Panc1 (cell line): ENCODE data around the gene PSTK. TPM values are rescaled to one million over a fixed set of nuclear protein-coding genes. Genes with fewer than 3 reads are reported as not detected.

Source experiments
- ATAC-seq: fragments of 200-7000 bp; cut with Tn5 transposase; 2 replicates; pipeline ENCODE4 v1.9.1; 2020; ENCODE audit warnings: mild to moderate bottlenecking, moderate library complexity
- BruUV-seq: library from RNA; stranded (reverse); fragments of 400-500 nt; replicated peaks from 2 replicates; lab custom pipeline; 2021; lab: Mats Ljungman, UMichigan
- CTCF ChIA-PET: fragments of 300-600 bp; sonication (Branson Sonifier 250); formaldehyde crosslinking; loops from one replicate; lab custom pipeline; 2022; ENCODE audit warnings: antibody characterized with exemption; lab: Charles Lee
- POLR2A ChIA-PET: fragments of 300-600 bp; sonication (Branson Sonifier 250); formaldehyde crosslinking; loops from one replicate; lab custom pipeline; 2022; ENCODE audit warnings: antibody characterized with exemption; lab: Charles Lee
- DNase-seq: peaks from one replicate; pipeline ENCODE4 v3.0.0-alpha.2; 2010; ENCODE audit warnings: low read depth, low spot score
- H3K27ac ChIP-seq: 2 replicates; pipeline ENCODE4 v1.5.1; 2011; ENCODE audit warnings: mild to moderate bottlenecking, low read length, inconsistent platforms
- H3K27me3 ChIP-seq: fragments of 200-500 bp; sonication (Bioruptor generic); 2 replicates; pipeline ENCODE4 v1.6.0; 2014; ENCODE audit warnings: low read length, inconsistent platforms; ENCODE audit not compliant: control insufficient read depth, insufficient read depth
- H3K36me3 ChIP-seq: fragments of 200-500 bp; sonication (Bioruptor generic); 2 replicates; pipeline ENCODE4 v1.5.1; 2014; ENCODE audit warnings: inconsistent platforms, mild to moderate bottlenecking, low read length, moderate library complexity; ENCODE audit not compliant: control insufficient read depth, insufficient read depth
- H3K4me1 ChIP-seq: 2 replicates; pipeline ENCODE4 v1.5.1; 2011; ENCODE audit warnings: inconsistent platforms, mild to moderate bottlenecking, low read length, moderate library complexity; ENCODE audit not compliant: control insufficient read depth, insufficient read depth
- H3K4me3 ChIP-seq, 2 experiments: 2 replicates each; pipeline ENCODE4 v1.5.1; 2011 to 2012; ENCODE audit warnings: low read depth in 2 of 2, low read length in 2 of 2, mild to moderate bottlenecking in 2 of 2, inconsistent platforms in 1 of 2, moderate library complexity in 1 of 2
- H3K9me3 ChIP-seq: fragments of 200-500 bp; sonication (Bioruptor generic); 2 replicates; pipeline ENCODE4 v1.5.1; 2014; ENCODE audit warnings: low read depth, mild to moderate bottlenecking, inconsistent platforms, low read length, moderate library complexity; ENCODE audit not compliant: control insufficient read depth, insufficient read depth
- CTCF ChIP-seq: fragments of 450-650 bp; IDR thresholded peaks from 2 replicates; pipeline ENCODE4 v1.5.1; 2017; ENCODE audit warnings: mild to moderate bottlenecking
- POLR2AphosphoS5 ChIP-seq: IDR thresholded peaks from 2 replicates; pipeline ENCODE4 v1.6.1; 2012; ENCODE audit warnings: mild to moderate bottlenecking, low read depth, low read length, moderate library complexity
- REST ChIP-seq, 2 experiments: IDR thresholded peaks; 2 replicates each; pipeline ENCODE4 v1.6.1; 2011 to 2012; ENCODE audit warnings: low read depth in 2 of 2, control low read depth in 1 of 2, low read length in 1 of 2, mild to moderate bottlenecking in 1 of 2, moderate library complexity in 1 of 2; ENCODE audit not compliant: insufficient read depth in 1 of 2
- SIN3A ChIP-seq: IDR thresholded peaks from 2 replicates; pipeline ENCODE4 v1.6.1; 2012; ENCODE audit warnings: low read depth, mild to moderate bottlenecking, low read length, moderate library complexity, borderline replicate concordance; ENCODE audit not compliant: insufficient read depth
- TCF7L2 ChIP-seq: IDR thresholded peaks from 2 replicates; pipeline ENCODE4 v1.6.1; 2011; ENCODE audit warnings: mild to moderate bottlenecking, low read depth, low read length, inconsistent platforms
- in situ Hi-C: cut with HindIII; loops from 2 replicates; pipeline ENCODE4 v1.10.0; 2016; ENCODE audit warnings: low sequenced_read_pairs, low pct_unique_long_range_greater_than_20kb
- intact Hi-C: fragments of 100-400 bp; cut with micrococcal nuclease; formaldehyde crosslinking; loops from one replicate; pipeline ENCODE4 v1.10.0; 2022; ENCODE audit not compliant: unreplicated experiment
- total RNA-seq: library from RNA; stranded (reverse); gene quantifications from one replicate; pipeline ENCODE4 v1.2.1, GENCODE V29; 2021; ENCODE audit not compliant: unreplicated experiment

The PSTK gene
- total RNA-seq, 1 experiment from 2014 or later: 15.8 TPM

GRCh38 chr10:122988501-122988900, 8.3 kb downstream of the PSTK start:
- DNase-seq (no peak), ATAC-seq (no peak)
- BruUV-seq: no TSS peak
- H3K27ac ChIP-seq: no peak overlapping the region
- no peaks in the 10 kb centered on the region for H3K9me3 ChIP-seq
- ChIA-PET CTCF (no interaction called here), POLR2A (no interaction called here)
- H3K27me3 ChIP-seq: no peaks in the 10 kb centered on the region
- H3K4me1 ChIP-seq: no peaks in the 10 kb centered on the region
- no peak for TF ChIP-seq REST (IDR thresholded peaks at IDR 0.05; ENCODE audit: insufficient read depth in 1 of 2, low read depth in 2 of 2, low read length in 1 of 2)
- TF ChIP-seq CTCF: no peak
- TF ChIP-seq TCF7L2: no peak
- TF ChIP-seq SIN3A: no peak
- TF ChIP-seq POLR2AphosphoS5: no peak
- intact Hi-C loops: no loop called here
- no peak overlapping the region for H3K4me3 ChIP-seq
- in situ Hi-C loops: no loop called here
- H3K36me3 ChIP-seq: peaks cover 6% of the 10 kb centered on the region

GRCh38 chr10:122990278-122990677, 10.1 kb downstream of the PSTK start:
- ChIA-PET POLR2A (interaction anchor here (0.7 kb wide), 1 partner anchor 11 kb away, joined by 6 read pairs; no protein-coding TSS in a partner anchor), CTCF (no interaction called here)
- Histone ChIP-seq H3K27me3 (no peaks in the 10 kb centered on the region), H3K9me3 (no peaks in the 10 kb centered on the region), H3K27ac (no peak overlapping the region), H3K4me3 (no peak overlapping the region), H3K4me1 (no peaks in the 10 kb centered on the region), H3K36me3 (peaks cover 6% of the 10 kb centered on the region)
- TF ChIP-seq REST (IDR thresholded peaks at IDR 0.05; ENCODE audit: insufficient read depth in 1 of 2, low read depth in 2 of 2, low read length in 1 of 2) (no peak), SIN3A (no peak)
- intact Hi-C loops (no loop called here), in situ Hi-C loops (no loop called here)
- ATAC-seq: no peak
- DNase-seq: no peak
- BruUV-seq: no TSS peak
